GM18873 (cell line): Measurements from ENCODE around the gene PTPRD.

Source experiments
- ATAC-seq: cut with Tn5 transposase; IDR thresholded peaks from one replicate; pipeline ENCODE4 v1.9.1; 2021; ENCODE audit warnings: mild to moderate bottlenecking, moderate library complexity, moderate number of reproducible peaks; ENCODE audit not compliant: unreplicated experiment, low FRiP score

PTPRD gene

GRCh38 chr9:10612641-10613398 is at the start of gene PTPRD:
PTPRD (minus strand) TSS chr9:10613002.
- peak; percentile 90 for ATAC-seq

GRCh38 chr9:10661994-10662393 is 49.2 kb upstream of the PTPRD start:
- ATAC-seq = no peak

GRCh38 chr9:10661376-10661775 is 48.6 kb upstream of the PTPRD start:
- ATAC-seq = no peak

GRCh38 chr9:10651012-10651411 is 38.2 kb upstream of the PTPRD start:
- ATAC-seq = no peak

- ATAC-seq = no peak
Observed at GRCh38 chr9:10649076-10649475, 36.3 kb upstream of the PTPRD start.

- ATAC-seq = no peak
Observed at GRCh38 chr9:10633785-10634184, 21.0 kb upstream of the PTPRD start.

GRCh38 chr9:10614196-10614800 is 1.5 kb upstream of the PTPRD start:
- no peak for ATAC-seq

GRCh38 chr9:10613419-10613818 is 617 bp upstream of the PTPRD start:
- no peak for ATAC-seq

- no peak for ATAC-seq
Observed at GRCh38 chr9:10605388-10605787, 7.4 kb downstream of the PTPRD start.

GRCh38 chr9:10604927-10605326 is 7.9 kb downstream of the PTPRD start:
- ATAC-seq = no peak

GRCh38 chr9:10597801-10598200 is 15.0 kb downstream of the PTPRD start:
- no peak for ATAC-seq

- no peak for ATAC-seq
Observed at GRCh38 chr9:10594482-10594881, 18.3 kb downstream of the PTPRD start.

GRCh38 chr9:10586407-10586806 is 26.4 kb downstream of the PTPRD start:
- no peak for ATAC-seq

- ATAC-seq = no peak
Observed at GRCh38 chr9:10571699-10572098, 41.1 kb downstream of the PTPRD start.

GRCh38 chr9:10566848-10567247 is 46.0 kb downstream of the PTPRD start:
- no peak for ATAC-seq

- ATAC-seq = no peak
Observed at GRCh38 chr9:10562581-10563343, 50.0 kb downstream of the PTPRD start.

- ATAC-seq = no peak
Observed at GRCh38 chr9:10548348-10548747, 64.5 kb downstream of the PTPRD start.

- no peak for ATAC-seq
Observed at GRCh38 chr9:10538073-10538472, 74.7 kb downstream of the PTPRD start.

GRCh38 chr9:10534850-10535249 is 78.0 kb downstream of the PTPRD start:
- no peak for ATAC-seq

- no peak for ATAC-seq
Observed at GRCh38 chr9:10525972-10526371, 86.8 kb downstream of the PTPRD start.

GRCh38 chr9:10523164-10523563 is 89.6 kb downstream of the PTPRD start:
- no peak for ATAC-seq
